ENCODE results near the gene CNNM1.

The CNNM1 gene

GRCh38 chr10:99395750-99396445 is 66.7 kb downstream of the CNNM1 start:
- H3K36me3 ChIP-seq (ENCODE audit: insufficient read depth) = no peaks in the 10 kb centered on the region
- H2AFZ ChIP-seq (ENCODE audit: low read depth) = no peak overlapping the region
- no peaks in the 10 kb centered on the region for H4K20me1 ChIP-seq (ENCODE audit: insufficient read depth)
- H3K4me2 ChIP-seq = no peak overlapping the region
- no peaks in the 10 kb centered on the region for H3K4me1 ChIP-seq (ENCODE audit: low read depth, poor library complexity, severe bottlenecking)
- no peak for TF ChIP-seq CTCF (conservative IDR thresholded peaks at IDR 0.05; ENCODE audit: low read depth, low read length)
- H3K79me2 ChIP-seq (ENCODE audit: insufficient read depth, low read depth) = no peaks in the 10 kb centered on the region
- no peak overlapping the region for H3K4me3 ChIP-seq (IDR thresholded peaks at IDR 0.05; ENCODE audit: insufficient read depth, low read depth, low read length)
- no peak overlapping the region for H3K27ac ChIP-seq
- no peak overlapping the region for H3K9ac ChIP-seq
- no peaks in the 10 kb centered on the region for H3K27me3 ChIP-seq (ENCODE audit: insufficient read depth, low read depth)

- Histone ChIP-seq H3K4me1 (ENCODE audit: low read depth, poor library complexity, severe bottlenecking) (no peaks in the 10 kb centered on the region), H3K79me2 (ENCODE audit: insufficient read depth, low read depth) (no peaks in the 10 kb centered on the region), H3K36me3 (ENCODE audit: insufficient read depth) (no peaks in the 10 kb centered on the region), H3K4me3 (IDR thresholded peaks at IDR 0.05; ENCODE audit: insufficient read depth, low read depth, low read length) (no peak overlapping the region), H3K27me3 (ENCODE audit: insufficient read depth, low read depth) (no peaks in the 10 kb centered on the region), H2AFZ (ENCODE audit: low read depth) (no peak overlapping the region), H4K20me1 (ENCODE audit: insufficient read depth) (no peaks in the 10 kb centered on the region), H3K9ac (no peak overlapping the region), H3K27ac (no peak overlapping the region), H3K4me2 (no peak overlapping the region)
- no peak for TF ChIP-seq CTCF (conservative IDR thresholded peaks at IDR 0.05; ENCODE audit: low read depth, low read length)
Measured at GRCh38 chr10:99396471-99396870, 67.3 kb downstream of the CNNM1 start.

- no peaks in the 10 kb centered on the region for H3K4me1 ChIP-seq (ENCODE audit: low read depth, poor library complexity, severe bottlenecking)
- H3K4me2 ChIP-seq = no peak overlapping the region
- no peaks in the 10 kb centered on the region for H4K20me1 ChIP-seq (ENCODE audit: insufficient read depth)
- H3K79me2 ChIP-seq (ENCODE audit: insufficient read depth, low read depth) = no peaks in the 10 kb centered on the region
- TF ChIP-seq CTCF (conservative IDR thresholded peaks at IDR 0.05; ENCODE audit: low read depth, low read length) = no peak
- no peaks in the 10 kb centered on the region for H3K27me3 ChIP-seq (ENCODE audit: insufficient read depth, low read depth)
- no peak overlapping the region for H3K4me3 ChIP-seq (IDR thresholded peaks at IDR 0.05; ENCODE audit: insufficient read depth, low read depth, low read length)
- no peaks in the 10 kb centered on the region for H3K36me3 ChIP-seq (ENCODE audit: insufficient read depth)
- no peak overlapping the region for H3K27ac ChIP-seq
- no peak overlapping the region for H3K9ac ChIP-seq
- no peak overlapping the region for H2AFZ ChIP-seq (ENCODE audit: low read depth)
Measured at GRCh38 chr10:99399664-99400063, 70.5 kb downstream of the CNNM1 start.

- H3K79me2 ChIP-seq (ENCODE audit: insufficient read depth, low read depth) = no peaks in the 10 kb centered on the region
- H3K4me3 ChIP-seq (IDR thresholded peaks at IDR 0.05; ENCODE audit: insufficient read depth, low read depth, low read length) = no peak overlapping the region
- H3K27ac ChIP-seq = no peak overlapping the region
- H3K4me2 ChIP-seq = no peak overlapping the region
- H3K27me3 ChIP-seq (ENCODE audit: insufficient read depth, low read depth) = no peaks in the 10 kb centered on the region
- H3K36me3 ChIP-seq (ENCODE audit: insufficient read depth) = no peaks in the 10 kb centered on the region
- no peaks in the 10 kb centered on the region for H3K4me1 ChIP-seq (ENCODE audit: low read depth, poor library complexity, severe bottlenecking)
- no peaks in the 10 kb centered on the region for H4K20me1 ChIP-seq (ENCODE audit: insufficient read depth)
- no peak overlapping the region for H2AFZ ChIP-seq (ENCODE audit: low read depth)
- TF ChIP-seq CTCF (conservative IDR thresholded peaks at IDR 0.05; ENCODE audit: low read depth, low read length) = no peak
- no peak overlapping the region for H3K9ac ChIP-seq
Measured at GRCh38 chr10:99403674-99404073, 74.5 kb downstream of the CNNM1 start.
